NCI-H2107 (cell line): ENCODE results near the gene NTHL1.

Experiments
- DNase-seq: peaks from one replicate; lab custom pipeline; 2025; lab: John Stamatoyannopoulos, UW

NTHL1 gene

DNA sequence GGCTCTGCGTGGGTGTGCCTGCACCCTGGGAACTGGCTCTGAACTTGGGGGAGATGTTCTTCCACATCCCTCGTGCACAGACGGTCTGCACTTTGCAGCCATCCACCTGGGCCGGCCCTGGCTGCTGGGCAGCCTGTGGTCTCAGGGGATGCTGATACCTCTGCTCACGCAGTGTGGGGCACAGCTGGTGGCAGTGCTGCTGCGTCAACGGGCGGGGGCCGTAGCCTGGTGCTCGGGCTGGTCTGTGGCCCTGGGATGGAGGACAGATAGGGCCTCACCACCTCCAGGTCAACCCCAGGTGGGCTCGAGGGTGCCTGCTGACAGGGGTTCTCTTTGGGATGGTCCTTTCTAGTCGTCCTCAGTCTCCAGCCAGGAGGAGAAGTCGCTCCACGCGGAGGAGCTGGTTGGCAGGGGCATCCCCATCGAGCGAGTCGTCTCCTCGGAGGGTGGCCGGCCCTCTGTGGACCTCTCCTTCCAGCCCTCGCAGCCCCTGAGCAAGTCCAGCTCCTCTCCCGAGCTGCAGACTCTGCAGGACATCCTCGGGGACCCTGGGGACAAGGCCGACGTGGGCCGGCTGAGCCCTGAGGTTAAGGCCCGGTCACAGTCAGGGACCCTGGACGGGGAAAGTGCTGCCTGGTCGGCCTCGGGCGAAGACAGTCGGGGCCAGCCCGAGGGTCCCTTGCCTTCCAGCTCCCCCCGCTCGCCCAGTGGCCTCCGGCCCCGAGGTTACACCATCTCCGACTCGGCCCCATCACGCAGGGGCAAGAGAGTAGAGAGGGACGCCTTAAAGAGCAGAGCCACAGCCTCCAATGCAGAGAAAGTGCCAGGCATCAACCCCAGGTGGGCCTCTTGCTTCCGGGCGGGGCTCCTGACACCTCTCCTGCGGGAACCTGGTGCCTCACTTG, 36.5 kb upstream of the NTHL1 start:
- DNase-seq: no peak

DNA sequence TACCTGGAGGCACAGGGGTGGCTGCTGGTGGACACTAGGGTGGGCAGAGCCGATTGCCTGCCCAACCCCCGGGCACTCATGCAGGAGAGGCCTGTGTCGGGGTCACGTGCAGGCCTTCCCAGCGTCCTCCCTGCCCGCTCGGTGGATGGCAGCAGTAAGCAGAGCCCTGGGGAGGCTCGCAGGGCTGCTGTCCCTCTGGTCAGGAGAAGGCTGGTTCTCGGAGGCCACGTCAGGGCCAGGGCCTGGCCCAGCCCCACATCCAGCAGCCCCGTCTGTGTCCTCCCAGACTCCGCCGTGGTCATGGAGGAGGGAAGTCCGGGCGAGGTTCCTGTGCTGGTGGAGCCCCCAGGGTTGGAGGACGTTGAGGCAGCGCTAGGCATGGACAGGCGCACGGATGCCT, 35.8 kb upstream of the NTHL1 start:
- DNase-seq: no peak

DNA sequence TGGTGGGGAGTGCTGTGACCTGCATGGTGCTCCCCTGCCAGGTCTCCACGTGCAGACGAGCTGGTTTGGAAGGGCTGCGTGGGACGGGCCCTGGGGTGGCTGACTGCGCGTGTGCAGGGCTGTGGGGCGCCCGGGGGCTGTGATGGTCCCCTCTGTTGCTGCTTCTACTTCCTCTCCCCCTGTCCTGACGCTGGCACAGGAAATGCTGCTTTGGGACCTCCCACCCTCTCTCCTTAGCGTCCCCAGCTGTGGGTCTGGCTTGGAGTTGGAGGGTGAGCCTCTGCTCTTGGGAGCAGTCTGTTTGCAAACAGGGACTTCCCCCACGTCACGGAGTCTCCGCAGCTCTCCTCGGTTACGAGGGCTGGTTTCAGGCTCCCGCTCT, 35.3 kb upstream of the NTHL1 start:
- DNase-seq: no peak

DNA sequence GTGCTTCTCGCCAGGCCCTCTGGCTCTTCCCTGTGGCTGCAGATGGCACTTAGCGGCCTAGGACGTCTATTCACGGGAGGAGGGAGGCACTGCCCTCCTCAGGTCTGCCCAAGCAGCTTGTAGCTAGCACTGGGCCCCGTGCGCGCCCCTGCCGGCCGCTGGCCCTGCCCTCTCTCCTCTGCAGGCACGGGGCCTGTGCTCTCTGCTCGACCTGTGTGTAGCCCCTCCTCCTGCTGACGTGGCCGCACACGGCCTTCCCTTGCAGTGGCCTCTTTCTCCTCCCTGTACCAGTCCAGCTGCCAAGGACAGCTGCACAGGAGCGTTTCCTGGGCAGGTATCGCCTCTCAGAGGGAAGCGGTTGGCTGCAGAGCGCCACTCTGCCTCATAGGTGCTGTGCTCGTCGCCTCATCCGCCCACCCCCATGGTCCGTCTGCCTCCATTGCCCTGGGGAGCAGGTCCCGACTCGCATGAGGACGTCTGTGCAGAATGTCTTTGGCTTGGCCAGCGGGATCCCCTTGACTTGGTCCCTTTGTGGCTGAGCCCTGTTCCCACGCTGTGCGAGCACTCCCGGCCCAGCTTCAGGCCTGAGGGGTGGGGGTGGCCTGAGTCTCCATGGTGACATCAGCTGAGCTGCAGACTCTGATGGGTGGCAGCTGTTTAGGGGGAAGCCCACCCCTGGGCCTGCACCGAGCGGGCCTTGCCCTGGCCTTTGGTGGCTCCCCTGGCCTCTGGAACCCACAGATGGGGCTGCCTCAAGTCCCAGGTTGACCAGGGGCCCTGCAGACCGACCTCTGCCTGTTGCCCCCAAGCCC, 34.7 kb upstream of the NTHL1 start:
- DNase-seq: peak; percentile 89

DNA sequence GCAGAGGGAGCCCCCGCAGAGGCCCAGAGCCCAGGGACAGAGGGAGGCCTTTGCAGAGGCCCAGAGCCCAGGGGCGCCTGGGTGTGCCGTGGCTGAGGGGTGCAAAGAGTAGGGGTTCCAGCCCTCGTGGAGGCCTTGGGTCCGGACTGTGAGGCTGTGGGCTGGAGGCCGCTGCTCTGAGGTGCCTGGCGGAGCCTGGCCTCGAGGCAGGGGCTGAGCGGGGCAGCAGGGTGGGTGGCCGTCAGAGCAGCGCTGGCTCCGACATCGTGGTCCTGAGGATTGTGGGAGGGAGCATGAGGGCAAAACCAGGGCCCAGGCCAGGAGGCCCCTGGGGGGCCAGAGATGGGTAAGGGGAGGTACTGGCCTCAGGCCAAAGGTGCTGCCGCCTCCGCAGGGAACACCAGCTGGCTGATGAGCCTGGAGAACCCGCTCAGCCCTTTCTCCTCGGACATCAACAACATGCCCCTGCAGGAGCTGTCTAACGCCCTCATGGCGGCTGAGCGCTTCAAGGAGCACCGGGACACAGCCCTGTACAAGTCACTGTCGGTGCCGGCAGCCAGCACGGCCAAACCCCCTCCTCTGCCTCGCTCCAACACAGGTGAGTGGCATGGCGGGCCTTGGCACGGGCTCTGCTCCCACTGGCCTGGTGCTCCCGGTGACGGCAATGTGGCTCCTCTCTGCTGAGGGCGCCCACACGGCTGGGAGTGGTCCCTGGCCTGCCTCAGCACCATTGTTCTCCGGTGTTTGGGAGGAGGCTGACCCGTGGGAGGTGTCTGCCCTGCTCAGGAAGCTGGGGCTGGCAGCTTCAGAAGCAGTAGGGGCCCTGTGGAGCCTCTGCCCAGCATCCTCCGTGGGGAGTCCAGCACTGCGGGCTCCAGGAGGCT, 33.8 kb upstream of the NTHL1 start:
- no peak for DNase-seq

DNA sequence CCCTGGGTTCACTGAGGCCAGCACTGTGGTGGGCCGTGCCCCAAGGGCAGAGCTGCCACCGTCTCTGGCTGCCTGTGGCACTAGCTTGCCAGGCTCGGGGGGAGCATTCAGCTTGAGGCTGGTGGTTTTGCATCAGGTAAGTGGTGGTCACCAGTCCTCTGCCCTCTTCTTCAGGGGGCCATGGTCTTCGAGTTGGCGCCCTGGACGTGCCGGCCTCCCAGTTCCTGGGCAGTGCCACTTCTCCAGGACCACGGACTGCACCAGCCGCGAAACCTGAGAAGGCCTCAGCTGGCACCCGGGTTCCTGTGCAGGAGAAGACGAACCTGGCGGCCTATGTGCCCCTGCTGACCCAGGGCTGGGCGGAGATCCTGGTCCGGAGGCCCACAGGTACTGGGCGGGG, 32.4 kb upstream of the NTHL1 start:
- no peak for DNase-seq

DNA sequence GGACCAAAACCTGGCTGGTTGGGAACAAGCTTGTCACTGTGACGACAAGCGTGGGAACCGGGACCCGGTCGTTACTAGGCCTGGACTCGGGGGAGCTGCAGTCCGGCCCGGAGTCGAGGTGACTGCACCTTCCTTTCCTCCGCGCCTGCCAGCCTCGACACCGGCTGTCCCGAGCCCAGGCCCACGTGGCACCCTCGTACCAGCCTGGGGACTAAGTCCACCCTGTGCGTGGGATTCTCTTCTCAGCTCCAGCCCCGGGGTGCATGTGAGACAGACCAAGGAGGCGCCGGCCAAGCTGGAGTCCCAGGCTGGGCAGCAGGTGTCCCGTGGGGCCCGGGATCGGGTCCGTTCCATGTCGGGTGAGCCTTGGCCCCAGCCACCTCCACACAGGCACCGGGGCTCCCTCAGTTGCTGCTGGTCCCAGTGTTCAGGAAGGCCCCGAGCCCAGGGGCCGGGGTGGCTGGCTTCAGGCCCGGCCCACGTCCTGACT, 31.7 kb upstream of the NTHL1 start:
- DNase-seq: no peak

DNA sequence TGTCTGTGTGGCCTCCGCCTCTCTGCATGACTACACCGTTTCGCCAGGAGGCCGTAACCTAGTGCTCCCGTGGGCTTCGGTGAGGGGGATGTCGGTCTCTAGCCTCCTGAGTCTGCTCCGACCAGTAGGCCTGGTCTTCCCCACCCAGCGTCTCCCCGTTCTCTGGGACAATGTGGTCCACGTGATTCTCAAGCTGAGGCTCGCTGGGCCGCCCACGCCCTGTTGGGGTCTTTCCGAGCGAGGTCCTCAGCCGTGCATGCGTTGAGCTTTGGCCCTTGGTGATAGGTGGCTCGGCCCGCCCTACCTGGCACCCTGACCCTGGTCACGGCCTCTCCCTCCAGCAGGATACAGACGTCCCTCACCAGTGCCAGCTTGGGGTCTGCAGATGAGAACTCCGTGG, 31.1 kb upstream of the NTHL1 start:
- no peak for DNase-seq

DNA sequence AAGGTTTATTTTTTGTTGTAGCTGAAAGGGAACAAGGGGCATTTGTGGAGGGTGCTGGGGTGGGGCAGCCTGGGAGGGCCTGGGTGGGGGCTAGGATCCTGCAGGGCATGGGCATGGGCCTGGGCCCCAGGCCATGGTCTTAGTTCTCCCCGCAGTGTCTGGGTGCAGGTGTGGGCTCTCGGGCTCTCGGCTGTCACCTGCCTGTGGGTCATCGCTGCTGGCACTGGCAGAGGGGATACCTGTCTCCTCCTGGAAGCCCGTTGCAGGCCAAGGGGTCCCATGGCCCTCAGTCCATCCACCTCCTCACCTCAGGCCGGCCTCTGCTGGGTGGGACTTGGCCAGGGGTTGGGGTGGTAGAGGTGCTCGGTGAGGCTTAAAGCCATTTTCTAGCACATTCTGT, 30.5 kb upstream of the NTHL1 start:
- no peak for DNase-seq

DNA sequence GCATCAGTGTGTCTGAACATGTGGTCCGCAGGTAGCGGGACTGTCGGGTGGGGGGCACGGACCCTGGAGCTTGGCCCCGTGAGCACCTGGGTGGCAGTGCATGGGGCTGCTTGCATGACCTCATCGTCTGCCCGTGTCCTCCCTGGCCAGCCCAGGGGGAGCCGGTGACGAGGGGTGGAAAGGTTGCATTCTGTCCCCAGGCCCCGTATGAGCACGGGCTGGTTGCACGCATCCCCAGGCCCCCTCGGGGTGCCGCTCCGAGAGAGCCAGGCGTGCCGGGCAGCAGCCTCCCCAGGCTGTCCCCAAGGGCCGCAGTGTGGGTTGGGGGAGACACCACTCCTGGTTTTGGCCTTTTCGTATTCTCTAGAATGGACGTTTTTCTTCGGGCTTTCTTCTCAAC, 30.1 kb upstream of the NTHL1 start:
- DNase-seq: no peak

DNA sequence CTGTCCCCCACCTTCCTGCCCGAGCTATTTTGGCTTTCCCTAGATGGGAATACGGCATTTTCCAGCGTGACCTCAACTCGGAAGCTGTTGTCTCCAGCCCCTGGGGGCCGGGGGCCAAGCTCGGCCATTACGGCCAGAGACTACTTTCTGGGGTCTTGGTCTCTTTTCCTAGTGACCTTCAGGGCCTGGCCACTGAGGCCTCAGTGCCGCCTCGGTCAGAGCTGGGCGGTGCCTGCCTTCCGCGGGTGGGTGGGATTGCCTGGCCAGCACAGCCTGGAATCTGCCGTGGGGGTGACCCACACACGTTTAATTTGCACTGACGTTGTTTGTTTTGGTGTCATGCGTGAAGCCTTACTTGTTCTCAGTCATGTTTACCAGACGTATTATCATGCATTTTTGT, 29.4 kb upstream of the NTHL1 start:
- no peak for DNase-seq

DNA sequence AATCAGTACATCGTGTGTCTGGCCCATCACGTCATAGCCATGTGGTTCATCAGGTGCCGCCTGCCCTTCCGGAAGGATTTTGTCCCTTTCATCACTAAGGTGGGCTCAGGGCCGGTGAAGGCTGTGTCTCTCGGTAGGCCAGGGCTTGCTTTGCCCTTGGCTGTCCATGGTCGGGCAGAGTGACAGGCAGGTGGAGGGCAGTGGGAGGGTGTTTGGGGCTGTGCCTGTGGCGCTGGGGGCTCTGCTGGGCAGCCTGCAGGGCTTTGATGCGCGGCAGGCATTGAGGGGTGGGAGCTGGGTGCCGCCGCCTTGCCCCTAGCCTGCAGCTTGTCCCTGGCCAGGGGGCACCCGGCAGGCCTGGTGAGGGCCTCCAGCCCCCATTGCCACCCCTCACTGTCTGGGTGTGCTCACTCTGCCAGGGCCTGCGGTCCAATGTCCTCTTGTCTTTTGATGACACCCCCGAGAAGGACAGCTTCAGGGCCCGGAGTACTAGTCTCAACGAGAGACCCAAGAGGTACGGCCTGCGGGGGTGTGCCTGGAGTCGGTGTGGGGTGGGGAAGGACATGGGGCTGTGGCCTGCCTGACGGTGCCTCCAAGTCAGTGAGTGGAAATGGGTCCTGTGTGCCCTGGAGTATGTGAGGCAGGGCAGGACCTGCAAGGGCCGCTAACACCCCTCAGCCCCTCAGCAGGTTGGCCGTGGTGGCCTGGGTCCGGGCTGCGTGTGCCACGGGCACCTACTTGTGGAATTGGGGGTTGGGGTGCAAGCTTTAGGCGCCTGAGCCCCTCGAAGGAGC, 28.6 kb upstream of the NTHL1 start:
- DNase-seq: no peak

DNA sequence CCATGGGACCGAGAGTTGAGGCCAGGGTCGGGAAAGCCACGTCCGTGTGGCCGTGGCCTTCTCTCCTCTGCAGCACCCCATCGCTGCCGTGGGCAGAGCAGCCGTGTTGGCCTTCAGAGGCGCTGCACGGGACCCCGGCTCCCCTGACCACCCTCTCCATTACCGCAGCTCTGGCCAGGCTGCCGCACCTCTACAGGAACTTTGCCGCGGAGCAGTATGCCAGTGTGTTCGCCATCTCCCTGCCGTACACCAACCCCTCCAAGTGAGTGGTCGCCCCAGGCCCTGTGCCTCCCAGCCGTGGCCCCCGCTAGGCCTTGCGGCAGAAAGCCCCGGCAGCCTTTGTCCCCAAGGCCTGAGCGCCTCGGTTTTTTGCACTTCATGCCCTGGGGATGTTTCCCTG, 28.0 kb upstream of the NTHL1 start:
- no peak for DNase-seq

DNA sequence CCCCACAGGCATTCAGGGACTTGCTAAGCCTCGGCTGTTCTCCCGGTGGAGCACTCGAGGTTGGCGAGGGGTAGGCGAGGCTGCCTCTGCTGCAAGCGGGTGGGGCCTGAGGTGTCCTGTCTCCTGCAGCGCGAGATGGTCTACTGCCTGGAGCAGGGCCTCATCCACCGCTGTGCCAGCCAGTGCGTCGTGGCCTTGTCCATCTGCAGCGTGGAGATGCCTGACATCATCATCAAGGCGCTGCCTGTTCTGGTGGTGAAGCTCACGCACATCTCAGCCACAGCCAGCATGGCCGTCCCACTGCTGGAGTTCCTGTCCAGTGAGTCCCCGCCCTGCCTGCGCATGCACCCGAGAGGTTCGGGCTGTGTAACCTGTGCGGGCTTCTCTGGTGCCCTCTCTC, 26.4 kb upstream of the NTHL1 start:
- no peak for DNase-seq

DNA sequence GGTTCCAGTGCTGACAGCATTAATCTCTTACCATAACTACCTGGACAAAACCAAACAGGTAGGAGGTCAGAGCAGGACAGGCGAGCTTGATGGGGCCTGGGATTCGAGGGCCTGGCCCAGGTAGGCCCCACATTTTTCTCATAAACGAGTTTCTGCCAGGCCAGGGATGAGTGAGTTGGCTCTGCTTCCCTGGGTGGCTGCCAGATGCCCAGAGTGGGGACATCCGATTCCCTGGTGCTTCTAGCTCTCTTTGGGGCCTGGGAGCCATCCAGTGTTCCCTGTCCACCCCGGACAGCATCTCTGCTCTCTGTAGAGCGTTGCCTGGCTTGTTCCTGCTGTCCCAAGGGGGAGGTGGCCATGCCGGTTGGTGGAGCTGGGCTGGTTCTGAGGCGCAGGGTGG, 25.3 kb upstream of the NTHL1 start:
- no peak for DNase-seq

DNA sequence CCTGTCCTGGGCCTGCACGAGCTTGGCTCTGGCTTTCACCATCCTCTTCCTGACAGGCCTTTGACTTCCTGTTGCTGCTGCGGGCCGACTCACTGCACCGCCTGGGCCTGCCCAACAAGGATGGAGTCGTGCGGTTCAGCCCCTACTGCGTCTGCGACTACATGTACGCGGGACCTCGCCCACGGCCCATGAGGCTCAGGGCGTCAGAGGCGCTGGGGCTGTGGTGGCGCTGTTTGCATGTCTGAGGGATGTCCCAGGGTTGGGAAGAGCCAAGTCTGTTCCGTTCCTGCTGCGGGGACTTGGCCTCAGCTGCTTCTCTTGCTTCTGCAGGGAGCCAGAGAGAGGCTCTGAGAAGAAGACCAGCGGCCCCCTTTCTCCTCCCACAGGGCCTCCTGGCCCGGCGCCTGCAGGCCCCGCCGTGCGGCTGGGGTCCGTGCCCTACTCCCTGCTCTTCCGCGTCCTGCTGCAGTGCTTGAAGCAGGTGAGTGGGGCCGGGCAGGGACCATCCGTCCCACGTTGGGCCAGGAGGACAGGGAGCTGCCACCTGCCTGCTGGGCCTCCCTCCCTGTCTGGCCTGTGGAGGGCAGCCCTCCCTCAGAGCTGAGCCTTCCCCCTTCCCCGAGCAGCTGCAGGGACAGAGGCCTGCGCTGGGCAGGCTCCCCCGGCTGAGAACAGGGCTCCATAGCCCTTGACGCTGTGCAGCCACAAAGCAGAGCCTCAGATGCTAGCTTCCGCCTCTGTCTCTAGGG, 24.0 kb upstream of the NTHL1 start:
- DNase-seq: no peak

DNA sequence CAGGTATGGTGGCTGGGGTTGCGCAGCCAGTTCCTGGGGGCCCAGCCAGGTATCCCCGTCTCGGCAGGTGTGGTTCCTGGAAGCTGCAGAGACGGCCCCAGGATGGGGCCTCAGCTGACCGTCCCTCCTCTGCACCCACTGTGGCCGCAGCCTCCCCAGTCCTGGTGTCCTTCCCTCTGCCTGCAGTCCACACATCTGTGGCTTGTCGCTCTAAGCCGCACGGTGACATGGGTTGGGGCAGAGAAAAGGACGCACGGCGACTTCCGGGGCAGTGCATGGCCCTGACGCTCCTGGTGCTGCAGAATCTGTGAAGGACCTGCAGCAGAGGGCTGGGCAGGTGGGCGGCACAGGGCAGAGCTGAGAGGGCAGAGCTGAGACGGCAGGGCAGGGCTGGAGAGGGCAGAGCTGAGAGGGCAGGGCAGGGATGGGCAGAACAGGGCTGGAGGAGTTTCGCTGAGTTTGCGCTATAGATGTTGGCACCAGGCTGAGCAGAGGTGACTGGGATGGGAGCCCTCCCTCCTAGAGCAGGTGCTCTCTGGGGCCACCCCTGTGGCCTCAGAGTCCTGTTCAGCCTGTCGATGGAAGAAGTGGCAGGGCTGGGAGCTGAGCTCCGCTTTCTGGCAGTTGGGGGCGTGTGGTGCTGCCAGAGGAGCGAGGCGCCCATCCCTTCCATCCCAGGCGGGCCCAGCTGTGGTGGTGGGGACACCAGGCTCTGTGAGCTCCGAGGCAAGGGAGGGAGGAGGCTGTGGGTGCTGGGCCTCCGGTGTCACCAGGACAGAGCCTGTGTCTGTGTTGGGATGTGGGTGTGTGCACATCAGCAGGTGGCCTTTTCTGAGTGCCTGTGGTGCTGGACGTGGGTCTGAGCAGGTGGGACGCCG, 23.2 kb upstream of the NTHL1 start:
- DNase-seq: no peak

DNA sequence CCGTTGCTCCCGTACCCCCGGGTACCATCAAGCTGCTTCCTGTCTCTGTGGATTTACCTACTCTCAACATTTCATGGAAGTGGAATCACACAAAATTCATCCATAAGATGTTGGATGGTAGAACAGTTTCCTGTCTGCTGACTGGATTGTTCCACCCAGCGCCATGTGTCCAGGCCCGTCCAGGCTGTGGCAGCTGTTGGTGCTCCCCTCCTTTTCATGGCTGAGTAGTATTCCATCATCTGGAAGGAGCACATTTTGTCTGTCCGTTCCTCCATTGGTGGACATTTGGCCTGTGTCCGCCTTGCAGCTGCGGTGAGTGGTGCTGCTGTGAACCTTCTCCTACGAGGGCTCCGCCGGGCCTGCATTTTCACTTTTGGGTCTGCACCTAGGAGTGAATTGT, 18.5 kb upstream of the NTHL1 start:
- no peak for DNase-seq

DNA sequence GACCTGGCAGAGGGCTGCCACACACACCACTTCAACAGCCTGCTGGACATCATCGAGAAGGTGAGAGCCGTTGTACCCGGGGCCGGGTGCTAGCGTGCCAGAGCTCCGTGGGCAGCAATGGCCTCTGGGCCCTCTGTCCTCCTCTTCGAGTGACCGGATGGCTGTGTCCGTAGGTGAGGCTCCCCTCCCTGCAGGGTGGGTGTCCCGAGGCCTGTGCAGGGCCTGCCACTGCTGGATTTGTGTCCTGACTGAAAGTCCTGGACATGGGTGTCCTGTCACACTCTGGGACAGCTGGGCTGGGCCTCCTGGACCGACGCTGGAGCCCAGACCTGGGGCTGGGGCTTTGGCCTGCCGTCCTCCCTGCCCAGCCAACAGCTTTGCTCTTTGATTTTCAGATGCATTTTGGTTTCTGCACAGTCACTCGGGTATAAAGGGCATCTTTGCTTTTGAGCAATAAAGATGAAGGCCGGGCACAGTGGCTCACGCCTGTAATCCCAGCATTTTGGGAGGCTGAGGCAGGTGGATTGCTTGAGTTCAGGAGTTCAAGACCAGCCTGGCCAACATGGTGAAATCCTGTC, 16.8 kb upstream of the NTHL1 start:
- no peak for DNase-seq
